ENCODE results near the gene TGFBRAP1.

TGFBRAP1 gene

GRCh38 chr2:105269426-105269825 is 60.1 kb downstream of the TGFBRAP1 start:
- Histone ChIP-seq H3K27me3 (ENCODE audit: insufficient read depth, low read depth) (no peaks in the 10 kb centered on the region), H3K4me2 (no peak overlapping the region), H3K9ac (no peak overlapping the region), H2AFZ (ENCODE audit: low read depth) (no peak overlapping the region), H3K27ac (no peak overlapping the region), H3K36me3 (ENCODE audit: insufficient read depth) (no peaks in the 10 kb centered on the region), H3K4me1 (ENCODE audit: low read depth, poor library complexity, severe bottlenecking) (no peaks in the 10 kb centered on the region), H3K79me2 (ENCODE audit: insufficient read depth, low read depth) (no peaks in the 10 kb centered on the region), H4K20me1 (ENCODE audit: insufficient read depth) (no peaks in the 10 kb centered on the region), H3K4me3 (IDR thresholded peaks at IDR 0.05; ENCODE audit: insufficient read depth, low read depth, low read length) (no peak overlapping the region)
- TF ChIP-seq CTCF (conservative IDR thresholded peaks at IDR 0.05; ENCODE audit: low read depth, low read length): no peak

- no peak for TF ChIP-seq CTCF (conservative IDR thresholded peaks at IDR 0.05; ENCODE audit: low read depth, low read length)
Measured at GRCh38 chr2:105262651-105263091, 66.9 kb downstream of the TGFBRAP1 start.

GRCh38 chr2:105261061-105261460 is 68.5 kb downstream of the TGFBRAP1 start:
- Histone ChIP-seq H4K20me1 (ENCODE audit: insufficient read depth) (no peaks in the 10 kb centered on the region), H3K27ac (no peak overlapping the region), H3K4me1 (ENCODE audit: low read depth, poor library complexity, severe bottlenecking) (no peaks in the 10 kb centered on the region), H3K4me3 (IDR thresholded peaks at IDR 0.05; ENCODE audit: insufficient read depth, low read depth, low read length) (no peak overlapping the region), H3K4me2 (no peak overlapping the region), H3K79me2 (ENCODE audit: insufficient read depth, low read depth) (no peaks in the 10 kb centered on the region), H2AFZ (ENCODE audit: low read depth) (no peak overlapping the region), H3K9ac (no peak overlapping the region), H3K36me3 (ENCODE audit: insufficient read depth) (no peaks in the 10 kb centered on the region), H3K27me3 (ENCODE audit: insufficient read depth, low read depth) (no peaks in the 10 kb centered on the region)
- no peak for TF ChIP-seq CTCF (conservative IDR thresholded peaks at IDR 0.05; ENCODE audit: low read depth, low read length)

More at GRCh38 chr2:105262651-105263091, 66.9 kb downstream of the TGFBRAP1 start:
- no peaks in the 10 kb centered on the region for H3K4me1 ChIP-seq (ENCODE audit: low read depth, poor library complexity, severe bottlenecking)
- H4K20me1 ChIP-seq (ENCODE audit: insufficient read depth): no peaks in the 10 kb centered on the region
- no peak overlapping the region for H3K4me2 ChIP-seq
- H3K9ac ChIP-seq: no peak overlapping the region
- no peak overlapping the region for H2AFZ ChIP-seq (ENCODE audit: low read depth)
- H3K27me3 ChIP-seq (ENCODE audit: insufficient read depth, low read depth): no peaks in the 10 kb centered on the region
- H3K36me3 ChIP-seq (ENCODE audit: insufficient read depth): no peaks in the 10 kb centered on the region
- H3K79me2 ChIP-seq (ENCODE audit: insufficient read depth, low read depth): no peaks in the 10 kb centered on the region
- H3K4me3 ChIP-seq (IDR thresholded peaks at IDR 0.05; ENCODE audit: insufficient read depth, low read depth, low read length): no peak overlapping the region
- H3K27ac ChIP-seq: no peak overlapping the region

- TF ChIP-seq CTCF (conservative IDR thresholded peaks at IDR 0.05; ENCODE audit: low read depth, low read length): no peak
- Histone ChIP-seq H3K36me3 (ENCODE audit: insufficient read depth) (no peaks in the 10 kb centered on the region), H3K27ac (no peak overlapping the region), H3K4me1 (ENCODE audit: low read depth, poor library complexity, severe bottlenecking) (no peaks in the 10 kb centered on the region), H3K4me2 (no peak overlapping the region), H2AFZ (ENCODE audit: low read depth) (no peak overlapping the region), H4K20me1 (ENCODE audit: insufficient read depth) (no peaks in the 10 kb centered on the region), H3K4me3 (IDR thresholded peaks at IDR 0.05; ENCODE audit: insufficient read depth, low read depth, low read length) (no peak overlapping the region), H3K27me3 (ENCODE audit: insufficient read depth, low read depth) (no peaks in the 10 kb centered on the region), H3K79me2 (ENCODE audit: insufficient read depth, low read depth) (no peaks in the 10 kb centered on the region), H3K9ac (no peak overlapping the region)
Measured at GRCh38 chr2:105258835-105259350, 70.6 kb downstream of the TGFBRAP1 start.
